ENCODE data around the gene STC2. TPM values are rescaled to one million over a fixed set of nuclear protein-coding genes. Genes with fewer than 3 reads are reported as not detected.
"Not testable (repeated sequence)": the region's sequence is repeated elsewhere in the genome, so short reads cannot be mapped to it uniquely, and the experiment has no call there.

The STC2 gene
- total RNA-seq, 4 donors from 2014 or later, result 3.2 to 29.1 (median 9.9) TPM

- TF ChIP-seq CTCF (IDR thresholded peaks at IDR 0.05) (no peak), POLR2A (IDR thresholded peaks at IDR 0.05) (no peak)
- intact Hi-C loops (cut with DNase I; ENCODE audit: low total_unique reads), result loop anchor here (5.0 to 10.0 kb wide), 2 partner anchors 35 to 283 kb away; partner anchors contain the start of gene STC2
- no peak for DNase-seq (ENCODE audit: low spot score in 2 of 2)
- no peak overlapping the region for H3K4me3 ChIP-seq (ENCODE audit: low read depth, poor library complexity, severe bottlenecking)
- 68 to 79% methylated on average over 9 of the region's 9 CpGs for WGBS, 2 donors
Observed at GRCh38 chr5:173291722-173292658, 36.2 kb downstream of the STC2 start.

GRCh38 chr5:173290477-173291131 lies 37.6 kb downstream of the STC2 start:
- no peak overlapping the region for H3K4me3 ChIP-seq (ENCODE audit: low read depth, poor library complexity, severe bottlenecking)
- 52 to 53% methylated on average over 12 of the region's 12 CpGs for WGBS, 2 donors
- TF ChIP-seq POLR2A (IDR thresholded peaks at IDR 0.05) (no peak), CTCF (IDR thresholded peaks at IDR 0.05) (no peak)
- no peak for DNase-seq (ENCODE audit: low spot score in 2 of 2)
- intact Hi-C loops (cut with DNase I; ENCODE audit: low total_unique reads), result loop anchor here (5.0 to 10.0 kb wide), 2 partner anchors 37 to 284 kb away; partner anchors contain the start of gene STC2

- intact Hi-C loops (cut with DNase I; ENCODE audit: low total_unique reads), result no loop called here
- DNase-seq (ENCODE audit: low spot score in 2 of 2), result no peak
- no peak overlapping the region for H3K4me3 ChIP-seq (ENCODE audit: low read depth, poor library complexity, severe bottlenecking)
- TF ChIP-seq POLR2A (IDR thresholded peaks at IDR 0.05) (no peak), CTCF (IDR thresholded peaks at IDR 0.05) (no peak)
- WGBS, 2 donors, result 64 to 95% methylated on average over 3 of the region's 3 CpGs
Observed at GRCh38 chr5:173289372-173289771, 38.8 kb downstream of the STC2 start.

GRCh38 chr5:173288632-173289031 lies 39.6 kb downstream of the STC2 start:
- DNase-seq (ENCODE audit: low spot score in 2 of 2), result no peak
- intact Hi-C loops (cut with DNase I; ENCODE audit: low total_unique reads), result no loop called here
- no peak overlapping the region for H3K4me3 ChIP-seq (ENCODE audit: low read depth, poor library complexity, severe bottlenecking)
- TF ChIP-seq POLR2A (IDR thresholded peaks at IDR 0.05) (no peak), CTCF (IDR thresholded peaks at IDR 0.05) (no peak)
- WGBS, 2 donors, result 86 to 90% methylated on average over 4 of the region's 4 CpGs

GRCh38 chr5:173287086-173287485 lies 41.1 kb downstream of the STC2 start:
- WGBS, 2 donors, result 24 to 31% methylated on average over 7 of the region's 7 CpGs
- no peak for DNase-seq (ENCODE audit: low spot score in 2 of 2)
- intact Hi-C loops (cut with DNase I; ENCODE audit: low total_unique reads), result no loop called here
- TF ChIP-seq CTCF (IDR thresholded peaks at IDR 0.05) (no peak), POLR2A (IDR thresholded peaks at IDR 0.05) (no peak)
- no peak overlapping the region for H3K4me3 ChIP-seq (ENCODE audit: low read depth, poor library complexity, severe bottlenecking)

- 94% methylated on average over 4 of the region's 4 CpGs for WGBS, 2 donors
- intact Hi-C loops (cut with DNase I; ENCODE audit: low total_unique reads); H3K4me3 ChIP-seq (ENCODE audit: low read depth, poor library complexity, severe bottlenecking); DNase-seq (ENCODE audit: low spot score in 2 of 2): not testable (repeated sequence)
Observed at GRCh38 chr5:173284343-173284958, 43.8 kb downstream of the STC2 start.
